Activated T-cell treated with anti-CD3 and anti-CD28 coated beads for 24 hours (primary cell): ENCODE measurements around the gene MORN1.
"Not testable (repeated sequence)": the region's sequence is repeated elsewhere in the genome, so short reads cannot be mapped to it uniquely, and the experiment has no call there.

Experiments used
- DNase-seq: peaks from one replicate; pipeline ENCODE4 v3.0.0-alpha.2; 2020; ENCODE audit warnings: low read depth

The MORN1 gene

DNA sequence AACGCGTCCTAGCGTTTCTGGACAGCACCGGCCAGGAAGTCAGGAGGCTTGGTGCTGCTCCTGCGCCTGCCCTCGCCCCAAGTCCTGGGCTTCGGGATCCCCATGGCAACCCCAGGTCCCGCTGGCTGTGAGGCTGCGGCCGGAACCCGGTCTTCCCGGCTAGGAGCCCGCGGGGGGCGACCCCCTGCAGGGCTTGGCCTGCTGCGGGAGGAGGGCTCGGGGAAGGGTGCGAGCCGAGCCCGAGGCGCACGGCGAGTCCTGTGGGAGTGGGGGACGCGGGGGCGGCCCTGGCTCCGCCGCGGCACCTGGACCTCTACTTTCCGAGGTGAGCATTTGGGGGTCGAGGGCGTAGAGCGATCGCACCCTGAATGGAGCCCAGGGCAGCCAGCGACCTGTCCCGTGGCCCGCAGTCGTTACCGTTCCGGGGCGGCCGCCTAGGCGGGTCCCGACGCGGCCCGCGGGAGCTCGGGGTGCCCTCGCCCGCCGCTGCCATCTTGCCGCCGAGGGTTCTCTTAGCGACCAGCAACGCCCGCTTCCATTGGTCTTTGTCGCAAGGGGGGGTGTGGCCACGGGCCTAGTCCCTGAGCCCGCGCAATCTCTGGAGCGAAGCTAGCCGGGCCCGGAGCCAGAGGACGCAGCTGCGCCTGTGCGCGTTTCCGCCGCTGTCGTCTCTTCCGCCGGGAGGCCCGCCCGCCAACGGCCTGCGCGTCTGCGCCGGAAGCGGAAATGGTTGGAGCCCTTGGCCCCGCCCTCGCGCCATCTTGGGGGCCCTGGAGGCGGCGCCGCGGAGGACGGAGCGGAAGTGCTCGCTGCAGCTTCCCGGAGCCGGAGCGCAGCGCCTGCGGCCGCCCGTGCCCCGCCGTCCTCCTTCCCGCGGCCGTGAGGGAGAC lies at the start of gene MORN1, which contains the start of gene RER1:
TSS of gene MORN1 (minus strand) at position 514 of the 890 bp plus-strand sequence. CDS start at position 493, 21 bp downstream.
TSS of gene RER1 (plus strand) at position 801 of the 890 bp plus-strand sequence. CDS start 3,950 bp downstream, outside the sequence.
- peak; percentile 99 for DNase-seq

DNA sequence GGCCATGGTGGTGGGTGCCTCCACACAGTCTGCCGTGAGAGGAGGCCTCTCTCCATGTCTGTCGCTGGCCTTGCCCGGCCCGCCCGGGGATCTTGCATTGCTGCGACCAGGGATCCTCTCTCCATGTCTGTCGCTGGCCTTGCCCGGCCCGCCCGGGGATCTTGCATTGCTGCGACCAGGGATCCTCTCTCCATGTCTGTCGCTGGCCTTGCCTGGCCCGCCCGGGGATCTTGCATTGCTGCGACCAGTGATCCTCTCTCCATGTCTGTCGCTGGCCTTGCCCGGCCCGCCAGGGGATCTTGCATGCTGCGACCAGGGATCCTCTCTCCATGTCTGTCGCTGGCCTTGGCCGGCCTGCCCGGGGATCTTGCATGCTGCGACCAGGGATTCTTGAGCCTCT lies 49.0 kb upstream of the MORN1 start:
- DNase-seq: not testable (repeated sequence)

DNA sequence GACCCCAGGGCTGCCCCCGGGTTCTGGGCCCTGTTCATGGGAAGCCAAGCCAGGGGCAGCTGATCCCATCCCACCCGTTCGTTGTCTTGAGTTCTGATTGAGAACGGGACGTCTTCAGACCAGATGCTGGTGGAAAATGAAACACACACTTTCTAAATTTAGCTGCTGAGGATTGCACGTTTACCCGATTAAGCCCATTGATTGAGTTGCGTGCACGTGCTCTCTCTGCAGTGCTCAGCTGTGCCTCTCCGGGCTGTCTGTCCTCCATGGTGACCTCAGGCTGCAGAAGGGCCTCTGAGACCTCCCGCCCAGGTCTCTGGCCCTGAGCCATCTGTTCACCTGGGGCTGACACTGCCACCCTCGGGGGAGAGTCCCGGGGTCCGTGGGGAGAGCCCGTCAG lies 48.0 kb upstream of the MORN1 start:
- no peak for DNase-seq

DNA sequence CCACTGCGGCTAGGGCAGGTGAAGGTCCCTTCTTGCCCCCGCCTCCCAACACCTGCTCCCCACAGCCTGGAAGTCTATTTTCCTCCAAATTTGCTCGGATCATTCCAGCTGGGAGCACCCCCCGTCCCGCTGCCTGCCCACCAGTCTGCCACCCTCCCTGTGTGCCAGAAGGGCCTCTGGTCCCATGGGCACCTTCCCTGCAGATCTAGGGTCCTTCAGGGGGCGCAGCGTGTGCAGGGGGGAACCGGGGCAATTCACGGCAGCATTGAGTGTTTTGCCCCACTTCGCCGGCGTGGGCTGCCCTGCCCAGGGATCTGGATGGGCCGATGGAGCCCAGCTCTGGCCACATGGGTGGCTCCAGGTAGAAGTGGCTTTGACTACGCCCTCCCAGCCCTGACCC lies 47.3 kb upstream of the MORN1 start:
- DNase-seq: no peak

DNA sequence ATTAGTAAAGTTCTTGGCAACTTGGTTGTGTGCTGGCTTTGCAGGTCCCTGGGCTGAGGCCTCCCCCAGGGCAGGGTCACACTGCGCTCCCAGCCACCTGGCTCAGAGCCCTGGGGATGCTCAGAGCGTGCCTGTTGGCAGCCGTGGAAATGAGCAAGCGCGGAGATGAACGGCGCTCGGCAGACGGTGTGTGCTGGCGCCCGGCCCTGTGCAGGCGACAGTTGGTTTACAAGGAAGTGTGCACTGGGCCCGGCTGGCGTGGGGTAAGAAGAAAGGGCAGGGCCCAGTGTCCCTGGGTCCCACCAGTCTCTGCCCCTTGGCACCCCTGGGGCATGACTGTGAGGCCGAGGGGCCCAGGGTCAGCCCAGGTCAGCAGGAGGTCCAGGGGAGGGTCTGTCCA lies 46.7 kb upstream of the MORN1 start:
- DNase-seq: no peak

DNA sequence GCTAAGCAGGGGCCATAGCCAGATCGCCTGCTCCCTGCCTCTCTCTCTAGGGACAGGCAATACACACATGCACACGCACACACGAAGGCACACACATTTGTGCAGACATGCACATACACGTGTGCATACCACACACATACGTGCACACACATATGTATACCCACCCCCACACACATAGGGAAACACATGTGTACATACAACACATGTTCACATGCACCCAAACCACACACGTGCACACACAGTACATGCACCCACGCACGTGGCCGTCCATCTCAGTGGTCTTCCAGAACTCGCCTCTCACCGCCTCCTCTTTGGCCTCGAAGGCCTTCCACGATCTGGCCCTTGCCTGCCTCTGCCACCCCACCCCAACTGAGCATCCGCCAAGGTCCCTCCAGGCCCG lies 46.3 kb upstream of the MORN1 start:
- DNase-seq: no peak

DNA sequence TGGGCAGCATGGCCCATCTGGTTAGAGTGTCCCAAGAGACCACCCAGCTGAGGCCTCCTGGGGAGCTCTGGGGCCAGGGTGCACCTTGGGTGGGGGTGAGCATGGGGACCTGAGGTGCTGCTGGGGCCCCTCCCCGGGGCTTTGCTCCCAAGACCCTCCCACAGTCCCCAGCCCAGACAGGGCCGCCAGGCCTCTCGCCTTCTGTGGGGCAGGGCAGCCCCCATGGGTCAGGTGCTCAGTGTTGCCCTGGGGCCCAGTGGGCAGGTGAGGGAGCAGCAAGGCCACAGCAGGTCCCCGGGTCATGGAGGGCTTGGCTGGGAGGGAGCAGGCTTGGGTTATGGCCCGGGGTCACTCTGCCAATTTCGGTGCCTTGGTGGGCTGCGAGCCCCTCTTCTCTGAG lies 45.5 kb upstream of the MORN1 start:
- DNase-seq: no peak

DNA sequence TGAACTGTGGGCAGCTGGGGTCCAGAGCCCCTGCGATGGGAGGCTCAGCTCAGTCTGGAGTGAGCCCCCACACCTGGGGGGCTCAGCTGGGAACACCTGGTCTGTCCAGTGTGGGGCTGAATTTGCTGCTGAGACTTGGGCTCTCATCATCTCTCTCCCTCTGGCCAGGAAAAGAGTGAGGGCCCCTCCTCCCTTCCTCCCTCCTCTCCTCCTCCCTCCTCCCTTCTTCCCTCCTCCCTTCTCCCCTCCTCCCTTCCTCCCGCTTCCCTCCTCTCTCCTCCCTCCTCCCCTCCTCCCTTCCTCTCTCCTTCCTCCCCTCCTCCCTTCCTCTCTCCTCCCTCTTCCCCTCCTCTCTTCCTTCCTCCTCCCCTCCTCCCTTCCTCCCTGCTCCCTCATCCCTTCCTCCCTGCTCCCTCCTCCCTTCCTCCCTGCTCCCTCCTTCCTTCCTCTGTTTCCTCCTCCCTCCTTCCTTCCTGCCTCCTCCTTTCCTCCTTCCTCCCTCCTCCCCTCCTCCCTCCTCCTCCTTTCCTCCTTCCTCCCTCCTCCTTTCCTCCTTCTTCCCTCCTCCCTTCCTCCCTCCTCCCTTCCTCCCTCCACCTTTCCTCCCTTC lies 44.5 kb upstream of the MORN1 start:
- DNase-seq: no peak

DNA sequence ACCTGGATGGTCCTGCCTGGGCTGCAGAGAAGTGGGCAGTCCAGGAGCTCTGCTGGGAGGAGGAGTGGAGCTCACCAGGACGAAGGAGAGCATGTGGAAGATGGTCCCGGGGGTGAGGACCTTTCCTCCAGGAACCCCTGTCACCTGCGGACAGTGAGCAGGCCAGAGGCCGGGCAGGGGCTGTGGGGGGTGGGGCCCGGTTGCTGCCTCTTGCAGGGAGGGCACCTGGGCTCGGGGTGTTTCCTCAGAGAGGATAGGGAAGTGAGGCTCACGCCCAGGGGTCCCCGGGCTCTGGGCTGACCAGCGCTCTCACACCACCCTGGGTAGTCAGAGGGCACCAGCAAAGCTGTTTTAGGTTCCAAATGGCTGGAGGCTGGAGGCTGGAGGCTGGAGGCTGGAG lies 43.7 kb upstream of the MORN1 start:
- no peak for DNase-seq

DNA sequence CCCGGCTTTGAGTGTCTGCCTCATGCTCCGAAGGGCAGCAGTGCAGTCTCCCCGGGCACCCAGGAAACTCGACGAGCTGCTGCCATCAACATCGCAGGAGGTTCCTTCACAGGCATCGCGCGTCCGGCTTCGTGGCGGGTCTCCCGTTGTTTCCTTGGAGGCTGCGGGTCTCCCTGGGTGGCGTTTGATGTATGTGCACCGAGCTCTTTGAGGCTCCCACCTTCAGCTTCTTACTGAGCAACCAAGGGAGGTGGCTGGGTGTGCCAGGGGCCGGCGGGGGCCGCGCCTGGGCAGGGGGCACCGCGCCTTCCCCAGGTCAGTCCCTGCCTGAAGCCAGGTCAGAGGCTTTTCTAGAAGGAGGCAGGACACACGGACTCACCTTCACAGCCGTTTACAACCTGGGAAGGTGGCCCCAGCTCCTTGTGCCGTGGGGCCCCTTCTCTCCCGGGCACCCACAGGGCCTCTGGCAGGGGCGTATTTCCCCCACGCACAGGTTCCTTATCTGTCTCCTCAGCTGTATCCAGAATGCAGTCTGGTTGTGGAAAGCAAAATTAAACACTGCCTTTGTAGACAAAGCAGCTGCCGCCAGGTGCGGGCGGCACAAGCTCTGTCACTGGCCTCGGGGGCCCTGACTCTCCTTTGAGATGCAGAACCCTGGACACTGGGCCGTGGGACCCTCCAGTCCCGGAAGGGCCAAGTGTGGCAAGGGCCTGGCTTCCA lies 42.7 kb upstream of the MORN1 start:
- no peak for DNase-seq

DNA sequence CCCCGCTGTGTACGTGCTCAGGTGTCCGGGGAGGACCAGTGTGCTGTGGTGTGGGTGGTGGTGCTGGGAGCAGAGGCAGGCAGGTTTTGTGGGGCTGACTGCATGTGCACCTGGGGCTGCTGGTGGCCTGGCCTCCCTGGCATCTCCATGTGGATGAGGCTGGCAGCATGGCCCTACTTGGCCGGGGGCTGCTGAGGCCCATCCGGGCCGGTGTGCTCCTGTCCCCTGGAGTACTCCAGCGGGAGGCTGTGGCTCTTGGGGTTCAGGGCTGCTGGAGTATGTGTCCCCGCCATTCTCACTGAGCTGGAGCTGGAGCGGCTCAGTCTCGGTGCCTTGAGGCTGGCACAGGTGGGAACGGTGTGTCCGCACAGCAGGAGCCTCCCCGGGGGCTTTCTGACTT lies 41.8 kb upstream of the MORN1 start:
- no peak for DNase-seq

DNA sequence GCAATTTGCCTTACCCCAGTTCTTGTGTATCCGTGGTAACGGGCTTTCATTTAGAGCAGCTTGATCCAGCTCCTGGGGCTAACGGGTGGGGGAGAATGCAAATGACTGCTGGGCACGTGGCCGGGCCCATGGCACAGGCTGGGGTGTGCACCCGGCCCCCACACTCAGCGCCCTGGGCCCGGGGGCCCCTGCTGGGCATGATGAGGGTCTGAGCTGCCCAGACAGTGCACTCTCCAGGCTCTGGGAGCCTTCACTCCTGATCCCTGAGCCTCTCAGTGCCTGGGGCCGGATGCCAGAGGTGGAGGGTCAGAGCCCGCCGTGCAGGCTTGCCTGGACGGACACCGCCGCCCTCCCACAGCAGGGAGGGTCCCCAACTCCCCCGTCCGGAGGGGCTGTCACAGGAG lies 41.1 kb upstream of the MORN1 start:
- DNase-seq: no peak

DNA sequence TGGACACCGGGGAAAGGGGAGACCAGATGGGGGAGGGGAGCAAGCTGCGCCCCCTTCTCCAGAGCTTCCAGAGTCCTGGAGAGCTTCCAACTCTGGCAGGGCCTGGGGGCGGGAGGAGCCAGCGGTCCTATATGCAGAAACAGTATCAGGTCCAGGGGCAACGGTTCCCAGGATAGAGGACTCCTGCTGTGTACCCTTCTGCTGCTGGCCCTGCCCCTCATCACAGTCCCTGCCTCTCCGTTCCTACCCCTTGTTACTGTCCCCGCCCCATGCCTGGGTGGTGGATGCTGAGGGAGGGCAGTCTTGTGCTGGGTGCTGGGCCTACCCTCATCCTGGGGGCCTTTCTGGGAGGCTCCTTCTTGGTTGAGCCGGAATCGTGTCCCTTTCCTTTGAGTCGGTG lies 40.2 kb upstream of the MORN1 start:
- no peak for DNase-seq

DNA sequence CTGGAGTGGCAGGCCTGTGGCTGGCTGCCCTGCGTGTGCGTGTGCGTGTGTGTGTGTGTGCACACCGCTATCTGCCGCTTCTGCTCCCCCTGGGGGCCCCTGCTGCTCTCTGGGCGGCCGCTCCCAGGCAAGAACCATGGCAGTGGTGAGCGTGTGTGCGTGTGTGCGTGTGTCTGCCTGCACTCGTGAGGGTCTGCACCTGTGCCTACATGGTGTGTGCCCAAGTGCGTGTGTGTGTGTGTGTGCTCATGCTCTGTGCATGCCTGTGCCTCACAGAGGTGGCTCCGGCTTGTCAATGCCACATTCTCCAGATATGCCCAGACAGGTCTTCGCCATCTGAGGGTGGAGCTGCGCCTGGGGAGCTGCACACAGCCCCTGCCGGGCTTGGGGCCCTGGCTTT lies 39.7 kb upstream of the MORN1 start:
- no peak for DNase-seq

DNA sequence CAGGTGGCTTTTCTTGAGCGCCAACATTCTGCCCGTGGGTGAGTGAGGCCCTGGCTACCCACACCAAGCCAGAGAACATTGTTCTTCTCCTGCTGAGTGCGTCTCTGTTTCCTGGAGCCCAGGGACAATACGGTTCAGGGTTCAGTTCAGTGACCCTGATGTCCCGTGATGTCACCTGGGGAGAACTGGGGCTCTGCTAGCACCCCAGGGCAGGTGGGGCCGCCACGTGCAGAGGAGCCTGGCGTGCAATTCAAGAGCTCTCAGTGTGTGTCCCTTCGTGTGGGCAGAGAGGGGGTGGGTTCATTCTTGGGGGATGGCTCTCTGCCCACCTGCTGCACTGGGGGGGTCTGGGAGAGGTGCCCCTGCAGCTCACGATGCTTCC lies 39.2 kb upstream of the MORN1 start:
- no peak for DNase-seq

DNA sequence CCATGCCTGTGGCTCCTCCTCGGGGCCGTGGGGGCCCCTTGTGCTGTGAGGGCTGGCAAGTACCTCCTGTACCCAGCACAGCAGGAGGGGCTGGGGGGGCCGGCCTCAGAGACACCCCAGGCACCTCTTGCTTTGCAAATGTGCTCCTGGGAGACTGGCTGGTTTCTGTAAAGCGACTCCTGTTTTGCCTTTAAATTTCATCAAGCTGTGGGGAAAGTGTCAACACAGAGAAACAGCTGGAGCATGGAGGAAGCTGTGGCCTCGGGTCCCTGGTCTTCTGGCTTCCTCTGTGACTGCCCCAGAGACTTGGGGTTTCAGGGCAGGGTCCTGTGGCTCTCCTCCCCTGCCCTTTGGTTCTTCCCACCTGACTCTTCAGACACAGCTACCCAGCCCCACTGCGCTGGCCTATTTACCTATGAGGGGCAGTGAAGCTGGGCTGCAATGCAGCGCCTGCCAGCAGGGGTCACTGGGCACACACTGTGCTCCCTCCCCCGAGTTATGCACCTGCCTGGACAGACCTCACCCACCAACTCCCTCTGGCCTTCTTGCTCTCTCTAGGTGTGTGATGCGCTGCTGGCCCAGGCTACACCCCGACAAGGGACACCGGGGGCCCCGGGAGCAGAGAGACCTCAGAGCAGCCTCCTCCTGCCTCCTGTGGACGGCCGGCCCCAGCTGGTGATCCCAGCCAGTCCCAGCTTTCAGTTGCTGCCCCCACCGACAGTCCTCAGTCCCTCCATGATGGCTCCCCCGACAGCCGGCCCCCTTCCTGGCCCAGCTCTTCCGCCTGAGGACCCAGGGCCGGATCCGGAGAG lies 38.6 kb upstream of the MORN1 start:
- DNase-seq: no peak

DNA sequence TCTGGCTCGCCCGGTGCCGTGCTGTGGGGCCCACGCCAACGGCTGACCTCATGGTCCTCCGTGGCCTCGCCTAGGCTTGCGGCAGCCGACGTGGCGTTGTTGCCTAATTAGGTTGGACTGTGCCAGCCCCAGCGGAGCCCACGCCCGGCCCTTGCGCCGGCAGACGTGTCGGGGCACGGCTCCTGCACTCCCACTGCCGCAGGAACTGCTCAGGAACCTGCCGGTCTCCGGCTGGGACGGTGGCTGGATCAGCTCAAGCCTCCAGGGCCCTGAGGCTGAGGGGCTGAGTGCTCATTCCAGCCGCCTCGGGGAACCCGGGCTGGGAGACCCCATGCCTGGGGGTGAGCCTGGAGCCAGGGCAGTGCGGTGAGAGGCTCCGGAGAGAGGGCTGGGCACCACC lies 37.1 kb upstream of the MORN1 start:
- no peak for DNase-seq

DNA sequence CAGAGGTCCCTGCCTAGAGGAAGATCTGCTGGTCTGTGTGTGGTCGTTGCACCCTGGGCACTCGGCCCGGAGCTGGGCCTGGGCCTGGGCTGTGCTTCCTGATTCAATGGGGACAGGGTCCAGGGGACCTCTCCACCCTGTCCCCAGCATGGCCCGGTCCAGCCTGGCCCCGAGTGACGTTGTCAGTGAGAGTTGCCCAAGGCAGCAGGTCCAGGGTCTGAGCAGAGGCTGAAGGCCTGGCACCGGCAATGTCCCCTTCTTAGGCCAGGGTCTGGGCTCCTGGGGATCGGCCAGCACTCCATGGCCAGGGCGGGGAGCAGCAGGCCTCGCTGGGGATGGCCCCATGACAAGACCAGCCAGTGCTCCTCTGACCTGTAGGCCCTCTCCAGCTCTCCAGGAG lies 36.6 kb upstream of the MORN1 start:
- no peak for DNase-seq

DNA sequence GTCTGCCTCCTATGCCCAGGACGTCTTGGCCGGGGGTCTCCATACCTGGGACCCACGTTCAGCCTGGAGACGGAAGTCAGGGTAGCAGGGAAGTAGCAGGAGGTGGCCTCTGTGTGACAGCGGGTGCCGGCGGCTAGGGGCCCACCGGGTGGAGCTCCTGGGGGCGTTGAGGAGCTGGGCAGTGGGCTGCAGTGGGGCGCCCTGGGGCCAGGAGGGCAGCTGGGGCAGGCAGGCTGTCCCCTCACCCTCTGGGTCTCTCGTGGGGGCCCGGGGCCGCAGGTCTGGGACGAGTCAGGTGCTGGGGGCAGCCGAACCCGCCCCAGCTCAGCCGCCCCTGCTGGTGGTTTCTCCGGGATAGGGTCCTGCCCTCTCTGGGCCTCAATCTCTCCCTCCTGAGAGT lies 35.7 kb upstream of the MORN1 start:
- DNase-seq: no peak

DNA sequence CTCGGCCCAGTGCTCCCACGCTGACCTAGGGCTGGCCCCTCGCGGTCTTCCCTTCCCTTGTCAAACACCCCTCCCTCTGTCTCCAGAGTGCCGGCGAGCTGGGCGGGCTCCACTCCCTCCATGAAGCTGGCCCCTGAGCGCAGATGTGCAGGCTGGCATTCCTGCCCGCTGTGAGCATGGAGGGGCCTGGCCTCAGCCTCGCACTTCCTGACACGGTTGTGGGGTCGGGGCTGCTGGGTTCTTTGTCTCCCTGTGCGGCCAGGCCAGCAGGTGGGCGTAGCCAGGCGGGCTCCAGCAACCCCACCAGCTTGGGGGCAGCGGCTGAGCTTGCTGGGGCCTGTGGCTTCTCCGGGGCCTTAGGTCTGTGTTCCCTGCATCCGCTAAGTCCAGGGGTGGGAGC lies 35.2 kb upstream of the MORN1 start:
- DNase-seq: no peak

DNA sequence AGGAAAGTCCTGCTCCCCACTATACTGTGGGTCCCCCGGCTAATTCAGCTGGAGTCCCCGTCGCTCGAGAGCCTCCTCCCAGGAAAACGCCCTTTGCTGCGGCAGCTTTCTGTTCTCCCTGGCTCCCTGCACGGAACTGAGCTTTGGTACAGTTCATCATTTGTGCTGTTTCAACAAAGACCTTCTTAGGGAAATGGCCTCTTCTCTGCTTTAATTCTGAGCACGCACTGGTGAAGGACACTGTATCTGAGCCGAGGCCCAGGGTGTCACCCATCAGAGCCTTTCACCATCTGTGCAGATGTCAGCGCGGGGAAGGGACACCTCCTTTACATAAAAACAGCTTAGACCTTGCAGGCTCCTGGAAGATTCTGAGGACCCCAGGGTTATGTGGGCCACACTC lies 34.5 kb upstream of the MORN1 start:
- no peak for DNase-seq

DNA sequence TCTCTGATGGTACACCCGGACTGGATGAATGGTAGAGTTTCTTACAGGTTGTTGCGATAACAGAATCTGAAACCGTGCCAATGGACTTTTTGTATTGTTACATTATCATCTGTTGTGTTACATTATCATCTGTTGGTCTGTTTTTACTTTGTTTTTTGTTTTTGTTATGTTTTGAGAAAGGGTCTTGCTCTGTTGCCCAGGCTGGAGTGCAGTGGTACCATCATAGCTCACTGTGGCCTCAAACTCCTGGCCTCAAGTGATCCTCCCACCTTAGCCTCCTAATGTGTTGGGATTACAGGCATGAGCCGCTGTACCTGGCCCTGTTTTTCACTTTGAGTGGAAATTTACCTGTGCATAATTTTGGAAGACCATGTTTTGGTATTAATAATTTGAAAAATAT lies 31.2 kb upstream of the MORN1 start:
- DNase-seq: no peak
